Fibroblast of skin of scalp (primary cell): ENCODE measurements around the gene ALCAM. TPM values are rescaled to one million over a fixed set of nuclear protein-coding genes. Genes with fewer than 3 reads are reported as not detected.

Source experiments
- DNase-seq: peaks from one replicate; pipeline ENCODE4 v3.0.0-alpha.2; 2013
- polyA plus RNA-seq, 2 experiments: library from polyadenylated mRNA; unstranded; fragments of 120-200 nt; gene quantifications; one replicate each; pipeline ENCODE4 v1.2.1, GENCODE V29; 2013; ENCODE audit not compliant: insufficient read length in 2 of 2

The ALCAM gene
- polyA plus RNA-seq (2013, experiment 1 of 2; ENCODE audit: insufficient read length): 68.8 TPM
- 74.5 TPM for polyA plus RNA-seq (2013, experiment 2 of 2; ENCODE audit: insufficient read length)

GRCh38 chr3:105366326-105367062, at the start of gene ALCAM:
TSS of gene ALCAM (plus strand) at chr3:105366909.
- peak; percentile 99 for DNase-seq

GRCh38 chr3:105317841-105318240, 48.9 kb upstream of the ALCAM start:
- DNase-seq: no peak

- no peak for DNase-seq
These were observed 44.0 kb upstream of the ALCAM start for GRCh38 chr3:105322570-105323273.

GRCh38 chr3:105323274-105323599, 43.5 kb upstream of the ALCAM start:
- no peak for DNase-seq

GRCh38 chr3:105324951-105325350, 41.8 kb upstream of the ALCAM start:
- DNase-seq: no peak

GRCh38 chr3:105327662-105328337, 38.9 kb upstream of the ALCAM start:
- no peak for DNase-seq

GRCh38 chr3:105328338-105328730, 38.4 kb upstream of the ALCAM start:
- DNase-seq: no peak

GRCh38 chr3:105332961-105333360, 33.7 kb upstream of the ALCAM start:
- no peak for DNase-seq

GRCh38 chr3:105334138-105334882, 32.4 kb upstream of the ALCAM start:
- peak; percentile 42 for DNase-seq

- DNase-seq: no peak
These were observed 26.8 kb upstream of the ALCAM start for GRCh38 chr3:105339946-105340345.

- no peak for DNase-seq
These were observed 22.7 kb upstream of the ALCAM start for GRCh38 chr3:105343991-105344390.

- DNase-seq: no peak
These were observed 21.6 kb upstream of the ALCAM start for GRCh38 chr3:105345156-105345555.

- DNase-seq: no peak
These were observed 18.9 kb upstream of the ALCAM start for GRCh38 chr3:105347625-105348302.

GRCh38 chr3:105348307-105348706, 18.4 kb upstream of the ALCAM start:
- no peak for DNase-seq

- no peak for DNase-seq
These were observed 16.9 kb upstream of the ALCAM start for GRCh38 chr3:105349684-105350387.

GRCh38 chr3:105351821-105352220, 14.9 kb upstream of the ALCAM start:
- peak; percentile 71 for DNase-seq

- DNase-seq: no peak
These were observed 13.7 kb upstream of the ALCAM start for GRCh38 chr3:105352976-105353375.

- no peak for DNase-seq
These were observed 13.1 kb upstream of the ALCAM start for GRCh38 chr3:105353485-105354161.

GRCh38 chr3:105354429-105354828, 12.3 kb upstream of the ALCAM start:
- DNase-seq: peak; percentile 43

GRCh38 chr3:105355408-105356061, 11.2 kb upstream of the ALCAM start:
- no peak for DNase-seq
